Thyroid gland (tissue), 4 donors: Measurements from ENCODE around the gene ITPR2. TPM values are rescaled to one million over a fixed set of nuclear protein-coding genes. Genes with fewer than 3 reads are reported as not detected.
A peak's percentile ranks its signal among the peaks of the same experiment; 100 is the strongest.

Experiments used
- DNase-seq, 2 donors: peaks; one replicate each; pipeline ENCODE4 v3.0.0-alpha.2; 2019
- H3K27ac ChIP-seq, 3 donors: fragments of 200-600 bp; sonication (generic); 1 replicate in 2 of 3; 2 replicates in 1 of 3; pipeline ENCODE4 v1.5.1; 2016 to 2019; ENCODE audit warnings: mild to moderate bottlenecking in 1 of 3, moderate library complexity in 1 of 3
- H3K27me3 ChIP-seq: fragments of 200-600 bp; sonication (generic); one replicate; pipeline ENCODE4 v1.5.1; 2019
- H3K36me3 ChIP-seq, 2 donors: fragments of 200-600 bp; sonication (generic); one replicate each; pipeline ENCODE4 v1.5.1; 2016 to 2019
- H3K4me1 ChIP-seq, 2 donors: fragments of 200-600 bp; sonication (generic); one replicate each; pipeline ENCODE4 v1.5.1; 2017 to 2019
- H3K4me3 ChIP-seq, 3 donors: fragments of 200-600 bp; sonication (generic); replicated peaks in 1 of 3; 1 replicate in 2 of 3; 2 replicates in 1 of 3; pipeline ENCODE4 v1.5.1; 2016; ENCODE audit warnings: mild to moderate bottlenecking in 1 of 3
- H3K9me3 ChIP-seq: fragments of 200-600 bp; sonication (generic); one replicate; pipeline ENCODE4 v1.5.1; 2017
- CTCF ChIP-seq, 6 experiments: fragments of 200-600 bp in 3 of 6; fragments of 450-650 bp in 3 of 6; sonication (generic) in 3 of 6; IDR thresholded peaks; one replicate each; pipeline ENCODE4 v1.5.1; 2016 to 2019; ENCODE audit warnings: antibody characterized with exemption in 6 of 6, mild to moderate bottlenecking in 2 of 6, inconsistent platforms in 1 of 6, moderate library complexity in 1 of 6
- POLR2A ChIP-seq, 2 donors: fragments of 450-650 bp; IDR thresholded peaks; one replicate each; pipeline ENCODE4 v1.6.1; 2017; ENCODE audit warnings: antibody characterized with exemption in 2 of 2, mild to moderate bottlenecking in 2 of 2, moderate library complexity in 1 of 2
- WGBS, 2 donors: methylation state at CpG; one replicate each; pipeline ENCODE4 v1.1.5; 2017; 5-methylcytosine and 5-hydroxymethylcytosine counted together
- intact Hi-C: fragments of 100-400 bp; cut with DNase I; formaldehyde crosslinking; loops from one replicate; pipeline ENCODE4 v1.15.1; 2023
- total RNA-seq, 4 donors: library from RNA; depleted of rRNA; stranded (reverse); fragments of >200 nt; gene quantifications; one replicate each; pipeline ENCODE4 v1.2.3, GENCODE V29; 2016

The ITPR2 gene
- total RNA-seq, 4 donors from 2014 or later: 24.4 to 39.7 (median 33.7) TPM

- DNase-seq: peak; percentile 61 to 71
- no peak overlapping the region for H3K27ac ChIP-seq
- H3K4me1 ChIP-seq: peaks cover 0 to 5% of the 10 kb centered on the region in 2 donors
- 39% methylated on average over 11 of the region's 11 CpGs for WGBS, 2 donors
- no peaks in the 10 kb centered on the region for H3K27me3 ChIP-seq
- peak; percentile 14 to 70 (median 37) for TF ChIP-seq CTCF (IDR thresholded peaks at IDR 0.05)
- TF ChIP-seq POLR2A (IDR thresholded peaks at IDR 0.05): no peak
- no peaks in the 10 kb centered on the region for H3K36me3 ChIP-seq
- no peak overlapping the region for H3K4me3 ChIP-seq
- intact Hi-C loops: no loop called here
- H3K9me3 ChIP-seq: no peaks in the 10 kb centered on the region
Observed at GRCh38 chr12:26845057-26845666, 12.2 kb upstream of the ITPR2 start.

GRCh38 chr12:26843311-26843710, 10.3 kb upstream of the ITPR2 start:
- Histone ChIP-seq H3K4me1 (peaks cover 0 to 5% of the 10 kb centered on the region in 2 donors), H3K27ac (no peak overlapping the region), H3K36me3 (no peaks in the 10 kb centered on the region), H3K9me3 (no peaks in the 10 kb centered on the region), H3K4me3 (no peak overlapping the region), H3K27me3 (no peaks in the 10 kb centered on the region)
- DNase-seq: no peak
- TF ChIP-seq POLR2A (IDR thresholded peaks at IDR 0.05) (no peak), CTCF (IDR thresholded peaks at IDR 0.05) (no peak)
- WGBS, 2 donors: 94 to 95% methylated on average over 2 of the region's 2 CpGs
- intact Hi-C loops: no loop called here

- no peak overlapping the region for H3K27ac ChIP-seq
- H3K4me1 ChIP-seq: peaks cover 0 to 2% of the 10 kb centered on the region in 2 donors
- intact Hi-C loops: no loop called here
Observed at GRCh38 chr12:26841085-26841484, 8.1 kb upstream of the ITPR2 start.

GRCh38 chr12:26839512-26839911, 6.5 kb upstream of the ITPR2 start:
- no peaks in the 10 kb centered on the region for H3K4me1 ChIP-seq
- no peak overlapping the region for H3K4me3 ChIP-seq
- 96 to 98% methylated on average over 3 of the region's 3 CpGs for WGBS, 2 donors
- DNase-seq: no peak
- no peaks in the 10 kb centered on the region for H3K9me3 ChIP-seq
- H3K27ac ChIP-seq: no peak overlapping the region
- no peaks in the 10 kb centered on the region for H3K27me3 ChIP-seq
- H3K36me3 ChIP-seq: no peaks in the 10 kb centered on the region
- intact Hi-C loops: loop anchor here (10.0 kb wide), 1 partner anchor 45 kb away; no protein-coding TSS in a partner anchor
- TF ChIP-seq POLR2A (IDR thresholded peaks at IDR 0.05) (no peak), CTCF (IDR thresholded peaks at IDR 0.05) (no peak)

More at GRCh38 chr12:26841085-26841484, 8.1 kb upstream of the ITPR2 start:
- TF ChIP-seq CTCF (IDR thresholded peaks at IDR 0.05) (no peak), POLR2A (IDR thresholded peaks at IDR 0.05) (no peak)
- no peaks in the 10 kb centered on the region for H3K27me3 ChIP-seq
- no peaks in the 10 kb centered on the region for H3K9me3 ChIP-seq
- WGBS, 2 donors: 89 to 92% methylated on average over 5 of the region's 5 CpGs
- DNase-seq: no peak
- no peak overlapping the region for H3K4me3 ChIP-seq
- H3K36me3 ChIP-seq: no peaks in the 10 kb centered on the region

- H3K9me3 ChIP-seq: no peaks in the 10 kb centered on the region
- intact Hi-C loops: loop anchor here (10.0 kb wide), 1 partner anchor 46 kb away; no protein-coding TSS in a partner anchor
- H3K4me3 ChIP-seq: no peak overlapping the region
- DNase-seq: no peak
- WGBS, 2 donors: 96 to 99% methylated on average over 9 to 10 of the region's 24 CpGs
- no peak for TF ChIP-seq POLR2A (IDR thresholded peaks at IDR 0.05)
- no peak for TF ChIP-seq CTCF (IDR thresholded peaks at IDR 0.05)
- no peaks in the 10 kb centered on the region for H3K36me3 ChIP-seq
- H3K27me3 ChIP-seq: no peaks in the 10 kb centered on the region
- no peak overlapping the region for H3K27ac ChIP-seq
- peaks cover 0 to 2% of the 10 kb centered on the region in 2 donors for H3K4me1 ChIP-seq
Observed at GRCh38 chr12:26838888-26839416, 6.0 kb upstream of the ITPR2 start.
